T-cell (primary cell): ENCODE results near the gene DLG2. TPM values are rescaled to one million over a fixed set of nuclear protein-coding genes. Genes with fewer than 3 reads are reported as not detected.

Experiments used
- ATAC-seq, 4 experiments: fragments of 200-7000 bp in 3 of 4; fragments of 150-1000 bp in 1 of 4; cut with Tn5 transposase; replicated peaks in 1 of 4; 1 replicate in 3 of 4; 2 replicates in 1 of 4; pipeline ENCODE4 v1.10.0; 2021; ENCODE audit warnings: moderate library complexity in 3 of 4, mild to moderate bottlenecking in 2 of 4, moderate number of reproducible peaks in 1 of 4
- CTCF ChIA-PET, 2 donors: fragments of 300-600 bp; sonication (Branson Sonifier 250); formaldehyde crosslinking; loops; one replicate each; lab custom pipeline; 2022; ENCODE audit warnings: antibody characterized with exemption in 2 of 2; lab: Charles Lee
- POLR2A ChIA-PET, 2 donors: fragments of 300-600 bp; sonication (Branson Sonifier 250); formaldehyde crosslinking; loops; one replicate each; lab custom pipeline; 2022; ENCODE audit warnings: antibody characterized with exemption in 2 of 2; lab: Charles Lee
- DNase-seq, 35 experiments: peaks; one replicate each; pipeline versions ENCODE4 v3.0.0 to v3.0.0-alpha.2; 2013 to 2023
- H3K27ac ChIP-seq: one replicate; pipeline ENCODE4 v1.5.1; 2013; ENCODE audit warnings: low read length
- H3K27me3 ChIP-seq, 2 experiments: replicated peaks in 1 of 2; 1 replicate in 1 of 2; 2 replicates in 1 of 2; pipeline versions ENCODE4 v1.6.1 to v1.7.0; 2013; ENCODE audit warnings: low read length in 1 of 2, mixed read lengths in 1 of 2; ENCODE audit not compliant: control insufficient read depth in 2 of 2, insufficient read depth in 2 of 2; ENCODE audit errors: extremely low read depth in 1 of 2
- H3K36me3 ChIP-seq, 2 donors: 1 replicate in 1 of 2; 2 replicates in 1 of 2; pipeline versions ENCODE4 v1.6.1 to v1.7.0; 2013; ENCODE audit warnings: low read length in 1 of 2; ENCODE audit not compliant: control insufficient read depth in 2 of 2, insufficient read depth in 1 of 2; ENCODE audit errors: extremely low read depth in 1 of 2
- H3K4me1 ChIP-seq, 2 experiments: 1 replicate in 1 of 2; 2 replicates in 1 of 2; pipeline versions ENCODE4 v1.6.1 to v1.7.0; 2013; ENCODE audit warnings: low read length in 2 of 2, mixed read lengths in 1 of 2; ENCODE audit not compliant: insufficient read depth in 2 of 2, control insufficient read depth in 1 of 2; ENCODE audit errors: extremely low read depth in 1 of 2
- H3K4me3 ChIP-seq, 2 donors: 1 replicate in 1 of 2; 2 replicates in 1 of 2; pipeline versions ENCODE4 v1.5.1 to v1.7.0; 2013; ENCODE audit warnings: mild to moderate bottlenecking in 2 of 2, low read length in 1 of 2, moderate library complexity in 1 of 2; ENCODE audit not compliant: control insufficient read depth in 1 of 2; ENCODE audit errors: extremely low read depth in 1 of 2
- H3K9me3 ChIP-seq: 2 replicates; pipeline ENCODE4 v1.7.0; 2013
- H3K27ac Mint-ChIP-seq, 2 donors: one replicate each; pipeline ENCODE4 v1.8.0; 2020 to 2021; ENCODE audit warnings: mild to moderate bottlenecking in 2 of 2, mixed read lengths in 2 of 2
- H3K27me3 Mint-ChIP-seq, 2 donors: one replicate each; pipeline ENCODE4 v1.8.0; 2021 to 2022; ENCODE audit warnings: mixed read lengths in 2 of 2
- H3K36me3 Mint-ChIP-seq: one replicate; pipeline ENCODE4 v1.8.0; 2021; ENCODE audit warnings: mixed read lengths
- H3K4me1 Mint-ChIP-seq, 3 donors: one replicate each; pipeline ENCODE4 v1.8.0; 2020 to 2022; ENCODE audit warnings: mixed read lengths in 3 of 3, mild to moderate bottlenecking in 1 of 3
- H3K4me3 Mint-ChIP-seq, 3 donors: one replicate each; pipeline ENCODE4 v1.8.0; 2020 to 2022; ENCODE audit warnings: mild to moderate bottlenecking in 3 of 3, mixed read lengths in 3 of 3, moderate library complexity in 3 of 3
- H3K9me3 Mint-ChIP-seq, 3 donors: one replicate each; pipeline ENCODE4 v1.8.0; 2020 to 2022; ENCODE audit warnings: mixed read lengths in 3 of 3
- WGBS: methylation state at CpG from one replicate; pipeline ENCODE4 v1.1.5; 2013; ENCODE audit warnings: missing lambda C conversion rate; ENCODE audit not compliant: insufficient coverage; 5-methylcytosine and 5-hydroxymethylcytosine counted together
- total RNA-seq, 35 experiments: library from RNA in 6 of 35; stranded (reverse) in 6 of 35; fragments of 120-200 nt in 1 of 35; gene quantifications; one replicate each; pipeline versions ENCODE4 v1.2.1 to v1.2.4 and lab custom pipeline; 2013 to 2026

Gene DLG2
- total RNA-seq, 5 donors from 2014 or later (not counting 1 experiment from before 2014, with no cell fraction given), result 2.3 to 4.1 (median 2.9) TPM

GRCh38 chr11:84103096-84103495 lies 1524.0 kb downstream of the DLG2 start:
- Histone ChIP-seq H3K27ac (no peak overlapping the region), H3K27me3 (no peaks in the 10 kb centered on the region), H3K9me3 (no peaks in the 10 kb centered on the region), H3K4me3 (no peak overlapping the region), H3K36me3 (no peaks in the 10 kb centered on the region), H3K4me1 (no peaks in the 10 kb centered on the region)
- H3K27me3 Mint-ChIP-seq, result no peaks in the 10 kb centered on the region
- ATAC-seq, result no peak
- CTCF ChIA-PET, result no interaction called here
- no peak overlapping the region for H3K27ac Mint-ChIP-seq
- no peak for DNase-seq
- H3K4me3 Mint-ChIP-seq, result no peak overlapping the region
- H3K36me3 Mint-ChIP-seq, result no peaks in the 10 kb centered on the region
- WGBS, result 50% methylated on average over 1 of the region's 1 CpG
- no peaks in the 10 kb centered on the region for H3K4me1 Mint-ChIP-seq
- POLR2A ChIA-PET, result no interaction called here
- H3K9me3 Mint-ChIP-seq, result peaks cover 0 to 15% (median 13%) of the 10 kb centered on the region in 3 donors

DNA sequence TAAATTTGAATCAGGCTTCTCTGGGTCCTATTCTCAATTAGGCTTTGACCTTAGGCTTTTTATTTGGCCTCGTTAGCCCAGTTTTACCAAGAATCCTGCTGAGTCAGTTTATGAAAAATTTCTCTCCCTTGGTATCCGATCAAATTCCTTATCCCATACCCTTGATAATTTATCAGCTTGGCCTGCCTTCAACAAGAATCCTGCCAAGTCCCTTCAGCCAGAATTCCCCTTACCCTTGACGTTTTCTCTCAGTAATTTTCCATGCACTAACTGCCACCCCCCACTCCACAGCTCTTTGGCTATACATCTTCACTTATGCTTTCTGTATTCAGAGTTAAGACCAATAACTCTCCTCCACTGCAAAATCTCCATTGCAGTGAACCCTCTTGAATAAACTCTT lies 1530.0 kb downstream of the DLG2 start:
- H3K4me3 Mint-ChIP-seq, result no peak overlapping the region
- H3K4me1 ChIP-seq, result no peaks in the 10 kb centered on the region
- no peak overlapping the region for H3K27ac ChIP-seq
- no peaks in the 10 kb centered on the region for H3K9me3 ChIP-seq
- DNase-seq, result no peak
- no peaks in the 10 kb centered on the region for H3K27me3 Mint-ChIP-seq
- no peaks in the 10 kb centered on the region for H3K27me3 ChIP-seq
- ATAC-seq, result no peak
- ChIA-PET POLR2A (no interaction called here), CTCF (interaction anchor here in 1 of 2 donors (0.7 kb wide), 1 partner anchor 801 kb away, joined by 4 read pairs; no protein-coding TSS in a partner anchor)
- H3K36me3 Mint-ChIP-seq, result no peaks in the 10 kb centered on the region
- H3K4me1 Mint-ChIP-seq, result no peaks in the 10 kb centered on the region
- H3K27ac Mint-ChIP-seq, result no peak overlapping the region
- no peak overlapping the region for H3K4me3 ChIP-seq
- H3K9me3 Mint-ChIP-seq, result peaks cover 7 to 13% (median 11%) of the 10 kb centered on the region in 3 donors
- no peaks in the 10 kb centered on the region for H3K36me3 ChIP-seq
- WGBS, result 57% methylated on average over 3 of the region's 3 CpGs

DNA sequence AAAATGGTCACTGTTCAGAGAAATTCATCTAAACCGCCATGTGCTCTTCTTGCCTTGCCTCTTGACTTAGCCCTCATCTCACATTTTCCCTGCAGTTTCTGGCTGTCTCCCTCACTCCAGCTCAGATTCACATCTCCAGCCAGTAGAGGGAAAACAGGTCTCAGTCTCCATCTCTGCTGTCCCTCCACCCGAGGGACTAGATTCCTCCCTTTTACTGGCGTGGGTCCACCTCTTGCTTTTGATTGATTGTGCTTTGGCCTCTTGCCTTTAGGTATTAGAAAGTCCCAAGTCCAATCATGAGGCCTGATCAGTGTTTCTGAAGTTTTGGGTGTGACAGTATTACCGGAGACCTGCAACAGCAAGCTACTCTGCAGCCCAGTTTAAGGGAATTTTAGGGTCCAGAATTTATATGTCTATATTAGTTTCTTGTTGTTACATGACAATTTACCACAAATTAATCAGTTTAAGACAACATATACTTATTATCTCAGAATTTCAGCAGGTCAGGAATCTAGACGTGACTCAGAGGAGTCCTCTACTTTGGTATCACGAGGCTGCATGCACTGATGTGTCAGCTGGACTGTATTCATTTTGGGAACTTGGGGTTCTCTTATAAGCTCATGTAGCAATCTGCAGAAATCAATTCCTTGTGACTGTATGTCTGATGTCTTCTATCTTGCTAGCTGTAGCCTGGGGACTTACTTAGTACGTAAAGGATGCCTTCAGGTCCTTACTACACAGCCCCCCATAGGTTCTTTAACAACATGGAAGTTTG lies 1535.7 kb downstream of the DLG2 start:
- no peak overlapping the region for H3K27ac Mint-ChIP-seq
- POLR2A ChIA-PET, result no interaction called here

GRCh38 chr11:84089072-84090057 lies 1537.8 kb downstream of the DLG2 start:
- H3K27me3 Mint-ChIP-seq, result no peaks in the 10 kb centered on the region
- H3K9me3 Mint-ChIP-seq, result peaks cover 5 to 10% (median 10%) of the 10 kb centered on the region in 3 donors
- no peak overlapping the region for H3K27ac ChIP-seq
- no peaks in the 10 kb centered on the region for H3K27me3 ChIP-seq
- no peak overlapping the region for H3K27ac Mint-ChIP-seq
- no peaks in the 10 kb centered on the region for H3K4me1 ChIP-seq
- WGBS, result no CpG with 5 or more reads among the region's 5 CpGs
- DNase-seq, result no peak
- H3K36me3 ChIP-seq, result no peaks in the 10 kb centered on the region
- H3K36me3 Mint-ChIP-seq, result no peaks in the 10 kb centered on the region
- POLR2A ChIA-PET, result no interaction called here
- CTCF ChIA-PET, result no interaction called here
- no peak for ATAC-seq
- H3K4me3 ChIP-seq, result no peak overlapping the region
- H3K4me1 Mint-ChIP-seq, result no peaks in the 10 kb centered on the region
- no peaks in the 10 kb centered on the region for H3K9me3 ChIP-seq
- no peak overlapping the region for H3K4me3 Mint-ChIP-seq

More for the DNA sequence above, 1535.7 kb downstream of the DLG2 start:
- WGBS, result 91% methylated on average over 1 of the region's 7 CpGs
- Histone ChIP-seq H3K27me3 (no peaks in the 10 kb centered on the region), H3K4me1 (no peaks in the 10 kb centered on the region), H3K9me3 (no peaks in the 10 kb centered on the region), H3K4me3 (no peak overlapping the region), H3K36me3 (no peaks in the 10 kb centered on the region), H3K27ac (no peak overlapping the region)
- Mint-ChIP-seq H3K4me3 (no peak overlapping the region), H3K4me1 (no peaks in the 10 kb centered on the region), H3K36me3 (no peaks in the 10 kb centered on the region), H3K9me3 (peaks cover 5 to 6% (median 5%) of the 10 kb centered on the region in 3 donors), H3K27me3 (no peaks in the 10 kb centered on the region)
- no peak for DNase-seq
- no peak for ATAC-seq
- CTCF ChIA-PET, result no interaction called here

GRCh38 chr11:84071851-84072250 lies 1555.3 kb downstream of the DLG2 start:
- no peaks in the 10 kb centered on the region for H3K36me3 ChIP-seq
- Mint-ChIP-seq H3K4me1 (no peaks in the 10 kb centered on the region), H3K27me3 (no peaks in the 10 kb centered on the region), H3K27ac (no peak overlapping the region), H3K36me3 (no peaks in the 10 kb centered on the region), H3K9me3 (peaks cover 11 to 23% (median 12%) of the 10 kb centered on the region in 3 donors), H3K4me3 (no peak overlapping the region)
- no peaks in the 10 kb centered on the region for H3K4me1 ChIP-seq
- POLR2A ChIA-PET, result no interaction called here
- H3K4me3 ChIP-seq, result no peak overlapping the region
- H3K27me3 ChIP-seq, result no peaks in the 10 kb centered on the region
- no peaks in the 10 kb centered on the region for H3K9me3 ChIP-seq
- CTCF ChIA-PET, result no interaction called here
- DNase-seq, result no peak
- H3K27ac ChIP-seq, result no peak overlapping the region
- 80% methylated on average over 1 of the region's 2 CpGs for WGBS
- no peak for ATAC-seq

- POLR2A ChIA-PET, result no interaction called here
- CTCF ChIA-PET, result no interaction called here
- Histone ChIP-seq H3K36me3 (no peaks in the 10 kb centered on the region), H3K9me3 (no peaks in the 10 kb centered on the region), H3K27me3 (no peaks in the 10 kb centered on the region), H3K27ac (no peak overlapping the region), H3K4me3 (no peak overlapping the region), H3K4me1 (no peaks in the 10 kb centered on the region)
- no peak overlapping the region for H3K27ac Mint-ChIP-seq
- H3K36me3 Mint-ChIP-seq, result no peaks in the 10 kb centered on the region
- H3K4me3 Mint-ChIP-seq, result no peak overlapping the region
- no peaks in the 10 kb centered on the region for H3K27me3 Mint-ChIP-seq
- no CpG with 5 or more reads among the region's 1 CpG for WGBS
- H3K9me3 Mint-ChIP-seq, result peaks cover 8 to 17% (median 13%) of the 10 kb centered on the region in 3 donors
- DNase-seq, result no peak
- ATAC-seq, result no peak
- H3K4me1 Mint-ChIP-seq, result no peaks in the 10 kb centered on the region
Measured at GRCh38 chr11:84069048-84069447, 1558.1 kb downstream of the DLG2 start.
